Left renal pelvis (tissue), 4 donors: ENCODE data around the gene PHEX. TPM values are rescaled to one million over a fixed set of nuclear protein-coding genes. Genes with fewer than 3 reads are reported as not detected.

Experiments used
- DNase-seq, 4 donors: peaks; one replicate each; pipeline ENCODE4 v3.0.0-alpha.2; 2013; ENCODE audit warnings: low read depth in 4 of 4, low spot score in 3 of 4
- polyA plus RNA-seq, 4 donors: library from polyadenylated mRNA; unstranded; fragments of 120-200 nt; gene quantifications; one replicate each; pipeline ENCODE4 v1.2.1, GENCODE V29; 2013; ENCODE audit not compliant: insufficient read length in 4 of 4

The PHEX gene
- polyA plus RNA-seq, 4 donors, result 0.30 to 0.46 (median 0.39) TPM

- DNase-seq, result no peak
Observed at GRCh38 chrX:22095856-22096255, 63.7 kb downstream of the PHEX start.

GRCh38 chrX:22097012-22097694, 65.0 kb downstream of the PHEX start:
- no peak for DNase-seq

DNA sequence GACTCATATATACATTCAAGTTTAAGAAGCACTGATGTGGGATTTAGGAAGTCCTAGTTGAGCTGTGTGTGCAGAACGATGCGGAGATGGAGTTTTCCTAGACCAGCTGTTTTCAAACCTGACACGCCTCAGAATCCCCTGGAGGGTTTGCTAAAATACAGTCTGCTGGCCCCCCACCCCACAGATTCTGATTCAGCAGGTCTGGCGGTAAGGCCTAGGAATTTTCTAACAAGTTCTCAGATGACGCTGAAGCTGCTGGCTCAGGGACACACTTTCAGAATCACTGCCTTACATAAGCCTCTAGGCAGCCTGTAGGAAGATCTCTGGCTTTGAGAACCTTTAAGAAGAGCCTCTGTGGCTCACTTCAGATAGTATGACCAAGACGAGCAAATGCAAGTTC, 73.1 kb downstream of the PHEX start:
- DNase-seq, result no peak

- DNase-seq, result no peak
Observed at GRCh38 chrX:22105971-22106370, 73.8 kb downstream of the PHEX start.

DNA sequence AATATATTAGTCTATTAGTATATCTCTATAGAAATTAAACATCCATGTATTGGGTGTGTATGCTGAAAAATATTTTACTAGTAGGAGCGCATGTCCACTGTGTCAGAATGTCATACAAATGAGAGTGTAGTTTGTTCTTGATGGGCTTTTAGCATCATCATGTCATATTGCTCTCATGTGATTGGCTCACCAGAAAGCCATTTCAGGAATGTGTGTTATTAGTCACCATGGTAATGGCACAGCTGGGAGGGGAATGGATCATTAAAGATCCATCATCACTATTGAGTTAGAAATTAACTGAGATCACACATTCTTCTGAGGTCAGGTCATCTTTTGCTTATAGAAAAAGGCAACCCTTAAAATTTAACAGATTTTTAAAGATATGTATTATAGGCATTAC, 77.3 kb downstream of the PHEX start:
- no peak for DNase-seq

GRCh38 chrX:22110729-22111494, 78.8 kb downstream of the PHEX start:
- DNase-seq, result no peak

DNA sequence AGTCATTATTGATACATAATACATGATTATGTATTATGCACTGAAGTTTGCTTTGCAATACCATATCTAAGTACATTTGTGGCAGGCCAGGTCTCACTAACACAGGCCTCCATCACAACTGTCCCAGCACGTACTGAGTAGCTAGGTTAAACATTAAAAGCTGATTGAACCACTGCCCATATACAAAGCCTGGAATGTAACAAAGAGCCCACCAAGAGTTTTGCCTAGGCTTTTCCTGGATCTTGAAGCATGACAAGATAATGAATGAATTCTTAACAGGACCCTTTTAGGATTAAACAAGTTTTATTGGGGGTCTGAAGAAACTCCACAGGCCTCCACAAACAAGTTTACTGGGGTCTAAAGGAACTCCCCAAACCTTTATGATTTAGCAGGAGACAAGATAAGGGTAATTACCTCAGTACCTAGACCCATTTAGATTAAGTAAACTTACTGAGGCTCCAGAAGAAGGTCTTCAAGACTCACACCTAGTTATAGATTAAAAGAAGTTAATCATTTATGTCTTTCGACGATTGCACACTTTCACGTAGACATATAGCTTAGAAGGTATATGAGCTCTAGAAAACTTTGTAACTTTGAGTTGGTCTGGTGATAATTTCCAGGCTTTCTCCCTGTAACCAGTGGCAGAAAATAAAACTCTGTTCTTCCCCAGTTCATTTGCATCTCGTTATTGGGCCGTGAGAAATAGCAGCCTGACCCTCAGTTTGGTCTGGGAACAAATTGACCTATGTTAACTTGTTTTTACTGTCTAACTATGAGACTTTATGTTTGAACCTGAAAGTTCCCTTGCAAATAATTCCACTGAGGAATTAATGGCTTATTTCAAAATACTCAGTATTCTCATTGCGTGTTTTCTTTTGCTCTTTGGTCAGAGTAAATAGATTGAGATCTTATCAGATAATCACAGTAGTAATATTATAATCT, 84.8 kb downstream of the PHEX start:
- no peak for DNase-seq

- DNase-seq, result no peak
Observed at GRCh38 chrX:22117633-22118032, 85.5 kb downstream of the PHEX start.

GRCh38 chrX:22118161-22118830, 86.2 kb downstream of the PHEX start:
- no peak for DNase-seq

GRCh38 chrX:22121161-22121560, 89.0 kb downstream of the PHEX start:
- DNase-seq, result no peak

DNA sequence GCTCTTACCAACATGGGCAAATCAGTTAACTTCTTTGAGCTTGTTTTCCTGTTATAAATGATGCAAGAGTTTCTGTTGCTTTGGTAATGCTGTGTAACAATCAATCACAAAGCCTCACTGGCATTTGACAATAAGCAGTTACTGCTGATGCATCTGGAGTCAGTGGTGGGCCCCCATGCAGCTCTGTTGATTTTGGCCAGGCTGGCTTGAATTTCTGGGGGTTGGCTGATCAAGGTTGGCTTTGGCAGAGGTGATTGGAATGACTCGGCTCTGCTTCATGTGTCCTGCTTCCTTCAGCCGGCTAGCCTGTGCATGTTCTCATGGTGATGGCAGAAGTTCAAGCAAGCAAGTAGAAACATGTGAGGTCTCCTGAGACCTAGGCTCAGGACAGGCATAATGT, 90.4 kb downstream of the PHEX start:
- DNase-seq, result no peak

DNA sequence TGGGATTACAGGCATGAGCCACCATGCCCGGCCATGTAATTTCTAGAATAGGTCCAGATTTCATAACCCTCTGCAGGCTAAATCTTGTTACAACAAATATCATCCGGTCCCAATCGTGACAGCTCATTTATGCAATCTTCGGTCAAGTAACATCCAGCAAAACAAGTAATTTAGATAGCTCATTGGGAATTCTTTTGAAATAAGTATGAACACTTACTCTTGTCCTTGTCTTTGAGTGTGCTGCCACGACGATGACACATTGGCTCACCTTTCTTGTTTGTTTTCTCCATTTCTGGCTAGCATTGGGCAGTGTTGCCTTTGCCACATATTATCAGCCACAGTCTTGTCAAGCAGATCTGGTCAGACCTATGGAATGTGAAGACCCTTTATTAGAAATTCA, 92.0 kb downstream of the PHEX start:
- DNase-seq, result no peak

- DNase-seq, result no peak
Observed at GRCh38 chrX:22125481-22125880, 93.4 kb downstream of the PHEX start.

DNA sequence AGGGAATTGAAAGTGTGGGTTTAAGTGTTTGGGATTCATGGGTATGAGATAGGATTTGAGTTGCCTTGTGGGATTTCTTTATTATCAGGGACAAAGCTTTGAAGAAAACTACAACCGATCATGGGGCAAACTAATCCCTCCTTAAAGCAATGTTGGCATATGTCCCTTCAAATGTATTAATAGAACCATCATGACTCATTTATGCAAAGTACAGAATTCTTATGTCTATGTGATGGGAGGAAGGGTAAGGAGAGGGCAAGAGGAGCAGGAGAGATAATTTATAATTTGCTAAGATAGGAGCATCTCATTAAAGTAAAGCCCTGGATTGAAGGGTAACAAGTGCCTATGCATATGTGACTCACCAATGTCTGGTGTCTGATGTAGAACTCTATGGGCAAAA, 94.2 kb downstream of the PHEX start:
- DNase-seq, result no peak

DNA sequence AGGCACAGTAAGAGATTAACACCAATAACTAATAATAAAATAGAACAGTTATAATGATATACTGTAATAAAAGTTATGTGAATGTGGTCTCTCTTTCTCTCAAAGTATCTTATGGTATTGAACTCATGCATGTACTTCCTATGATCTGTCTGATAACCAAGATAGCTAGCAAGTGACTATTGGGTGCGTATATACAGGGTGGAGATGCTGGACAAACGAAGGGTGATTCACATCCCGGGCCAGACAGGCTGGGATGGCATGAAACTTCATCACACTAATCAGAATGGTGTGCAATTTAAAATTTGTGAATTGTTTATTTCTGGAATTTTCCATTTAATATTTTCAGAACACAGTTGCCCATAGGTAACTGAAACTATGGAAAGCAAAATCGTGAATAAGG, 96.8 kb downstream of the PHEX start:
- DNase-seq, result no peak

- no peak for DNase-seq
Observed at GRCh38 chrX:22134681-22135080, 102.6 kb downstream of the PHEX start.

GRCh38 chrX:22135171-22135711, 103.1 kb downstream of the PHEX start:
- no peak for DNase-seq

GRCh38 chrX:22135994-22136684, 104.0 kb downstream of the PHEX start:
- no peak for DNase-seq

DNA sequence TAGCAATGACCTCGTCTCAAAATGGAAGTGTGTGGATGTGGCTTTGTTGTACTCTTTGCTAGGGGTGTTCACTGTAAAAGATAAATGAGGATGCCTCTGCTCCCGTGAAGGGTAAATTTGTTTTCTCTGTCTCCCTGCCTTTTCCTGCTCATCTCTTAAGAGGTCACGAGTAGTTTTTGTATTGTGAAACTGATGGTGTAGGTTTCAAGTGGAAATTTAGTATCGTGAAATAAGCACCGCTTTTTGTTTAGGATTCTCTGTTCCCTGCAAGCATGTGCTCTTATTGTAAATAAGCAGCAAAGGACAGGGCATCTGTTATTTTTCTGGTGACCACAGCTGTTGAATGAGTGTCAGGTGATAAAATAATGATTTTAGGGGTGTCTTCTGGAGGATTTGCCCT, 104.6 kb downstream of the PHEX start:
- DNase-seq, result no peak

DNA sequence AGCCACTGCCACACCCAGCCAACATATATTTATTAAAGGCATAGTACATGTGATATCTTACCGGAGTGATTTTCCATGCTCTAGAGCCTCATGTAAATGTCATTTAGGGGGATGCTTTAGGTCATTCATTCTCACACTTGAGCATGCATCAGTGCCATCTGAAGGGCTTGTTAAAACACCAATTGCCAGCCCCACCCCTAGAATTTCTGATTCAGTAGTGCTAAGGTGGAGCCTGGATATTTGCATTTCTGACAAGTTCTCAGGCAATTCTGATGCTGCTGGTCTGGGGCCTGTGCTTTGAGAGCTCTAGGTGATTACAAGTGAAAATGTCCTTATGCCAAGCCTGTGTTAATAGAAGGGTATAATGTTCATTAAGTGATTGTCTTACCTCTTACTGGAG, 107.7 kb downstream of the PHEX start:
- no peak for DNase-seq
